NCI-H2227 treated with DMSO at 0.1 percent for 48 hours (cell line): ENCODE measurements around the gene BLNK.

ENCODE experiments used
- DNase-seq: peaks from one replicate; lab custom pipeline; 2025; lab: John Stamatoyannopoulos, UW

BLNK gene

GRCh38 chr10:96261930-96262329, 9.4 kb downstream of the BLNK start:
- DNase-seq: no peak

GRCh38 chr10:96261132-96261531, 10.2 kb downstream of the BLNK start:
- no peak for DNase-seq

- DNase-seq: no peak
Measured at GRCh38 chr10:96260014-96260413, 11.4 kb downstream of the BLNK start.

DNA sequence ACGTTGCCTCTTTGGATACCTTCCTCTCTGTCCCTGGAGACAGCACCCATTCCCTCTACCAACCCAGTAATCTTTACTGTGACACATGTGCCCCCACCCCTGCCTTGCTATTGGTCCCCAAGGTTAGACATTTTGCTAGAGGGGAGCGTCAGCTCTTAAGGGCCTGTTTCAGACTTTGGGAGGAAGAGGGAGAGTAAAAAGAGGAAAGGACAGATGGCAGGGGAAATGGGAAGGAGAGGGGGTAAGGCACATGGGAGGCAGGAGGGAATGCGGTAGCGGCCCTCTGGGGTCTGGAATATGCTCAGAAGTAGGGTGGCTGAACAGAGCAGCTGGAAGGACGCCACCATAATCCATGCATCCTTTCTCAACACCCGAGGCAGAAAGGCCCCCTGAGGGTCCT, 12.2 kb downstream of the BLNK start:
- DNase-seq: no peak

DNA sequence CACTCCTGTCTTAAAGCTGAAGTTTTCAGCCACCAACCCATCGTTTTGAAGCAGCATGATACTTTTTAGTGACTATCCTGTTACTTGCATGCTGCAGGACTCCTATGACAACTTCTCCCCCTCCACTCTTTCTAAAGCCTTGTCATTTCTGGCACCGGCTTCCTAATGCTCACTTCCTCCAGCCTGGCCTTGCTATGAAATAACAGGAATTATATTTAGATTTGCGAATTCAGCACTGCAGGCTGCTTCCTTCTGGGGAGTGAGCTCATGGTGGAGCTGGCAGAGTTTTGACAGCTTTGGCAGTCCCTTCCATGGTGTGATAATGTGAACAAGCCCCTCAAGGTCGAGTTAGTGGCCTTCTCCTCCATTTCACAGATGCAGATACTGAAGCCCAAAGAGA, 13.4 kb downstream of the BLNK start:
- DNase-seq: no peak

GRCh38 chr10:96255549-96256333, 15.6 kb downstream of the BLNK start:
- peak; percentile 26 for DNase-seq

DNA sequence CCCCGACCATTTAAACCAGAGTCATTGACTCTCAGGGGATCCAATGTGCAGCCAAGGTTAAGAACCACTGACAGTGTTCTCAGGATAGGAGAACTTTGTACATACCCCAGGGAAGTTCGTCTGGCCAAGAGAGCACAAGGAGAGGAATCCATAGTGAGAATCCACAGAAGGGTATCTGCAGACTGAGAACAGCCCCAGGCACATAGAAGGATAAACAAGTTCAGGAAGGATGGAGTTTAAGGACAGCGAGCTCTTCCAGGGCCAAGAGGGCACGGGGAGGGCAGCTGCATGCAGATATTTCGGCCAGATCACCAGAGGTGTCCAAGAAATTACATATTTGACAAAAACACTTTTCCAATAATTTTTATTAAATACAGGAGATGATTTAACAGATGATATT, 16.4 kb downstream of the BLNK start:
- DNase-seq: no peak

- DNase-seq: no peak
Measured at GRCh38 chr10:96252730-96253129, 18.6 kb downstream of the BLNK start.

DNA sequence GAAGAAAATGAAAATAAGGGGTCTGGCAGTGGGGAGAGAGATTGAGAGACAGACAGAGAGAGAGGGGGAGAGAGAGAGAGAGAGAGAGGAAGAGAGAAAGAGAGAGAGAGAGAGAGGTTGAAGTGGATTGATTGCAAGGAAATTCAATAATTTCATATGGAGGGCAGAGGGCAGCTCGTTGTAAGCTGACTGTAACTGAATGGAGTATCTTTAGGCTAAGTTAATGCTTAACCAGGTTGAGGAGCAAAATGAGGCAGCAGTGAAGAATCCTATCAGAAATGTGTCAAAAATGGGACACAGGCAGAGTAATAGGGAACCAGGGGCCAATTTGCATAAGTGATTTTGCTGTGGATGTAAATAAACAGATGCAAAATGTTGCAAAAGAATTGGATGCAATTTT, 21.0 kb downstream of the BLNK start:
- DNase-seq: no peak

DNA sequence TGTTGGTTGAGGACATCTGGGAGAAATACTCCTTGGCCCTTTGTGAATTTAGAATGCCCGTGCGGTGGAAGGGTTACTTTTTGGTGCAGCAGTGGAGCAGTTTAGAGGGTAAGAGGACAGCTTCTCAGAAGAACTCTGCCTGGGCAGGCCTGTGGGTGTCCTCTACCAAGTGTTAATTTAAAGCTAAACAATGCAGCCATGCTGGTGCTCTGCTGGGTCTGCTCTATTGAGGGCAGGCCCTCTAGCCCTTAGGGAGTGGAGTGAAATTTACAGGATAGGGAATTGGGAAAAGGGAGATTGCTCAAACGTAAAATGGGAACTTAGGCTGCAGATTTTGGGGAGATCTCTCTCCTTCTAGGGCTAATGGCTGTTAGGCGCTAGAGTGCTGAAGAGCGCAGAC, 22.1 kb downstream of the BLNK start:
- DNase-seq: no peak

GRCh38 chr10:96244354-96244753, 27.0 kb downstream of the BLNK start:
- DNase-seq: no peak

DNA sequence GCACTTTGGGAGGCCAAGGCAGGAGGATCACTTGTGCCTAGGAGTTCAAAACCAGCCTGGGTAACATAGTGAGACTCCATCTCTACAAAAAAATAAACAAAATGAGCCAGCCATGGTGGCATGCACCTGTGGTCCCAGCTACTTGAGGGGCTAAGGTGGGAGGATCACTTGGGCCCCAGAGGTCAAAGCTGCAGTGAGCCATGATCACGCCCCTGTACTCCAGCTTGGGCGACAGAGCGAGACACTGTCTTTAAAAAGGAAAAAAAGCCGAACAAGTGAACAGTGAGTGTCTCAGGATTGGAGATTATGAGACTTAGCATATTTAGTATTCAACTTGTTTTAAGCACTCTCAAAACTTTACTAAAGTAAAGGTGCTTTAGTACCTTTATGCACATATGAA, 28.1 kb downstream of the BLNK start:
- DNase-seq: no peak

DNA sequence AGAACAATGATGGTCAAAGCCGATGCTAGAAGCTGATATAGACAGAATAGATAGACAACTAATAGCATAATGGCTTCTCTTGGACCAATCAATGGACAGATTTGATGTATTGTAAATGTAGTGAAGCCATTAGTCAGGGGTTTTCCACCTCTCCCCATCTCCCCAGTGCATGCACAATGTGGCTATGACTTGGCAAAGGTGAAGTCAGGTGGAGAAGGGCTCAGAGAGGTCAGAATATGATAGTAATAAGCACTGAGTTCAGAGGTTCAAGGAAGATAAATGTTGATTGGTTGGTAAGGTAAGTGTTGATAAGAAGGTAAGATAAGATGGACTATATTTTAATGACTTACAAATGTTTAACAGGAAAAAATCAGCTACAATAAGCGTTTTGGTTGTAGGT, 28.5 kb downstream of the BLNK start:
- DNase-seq: no peak

DNA sequence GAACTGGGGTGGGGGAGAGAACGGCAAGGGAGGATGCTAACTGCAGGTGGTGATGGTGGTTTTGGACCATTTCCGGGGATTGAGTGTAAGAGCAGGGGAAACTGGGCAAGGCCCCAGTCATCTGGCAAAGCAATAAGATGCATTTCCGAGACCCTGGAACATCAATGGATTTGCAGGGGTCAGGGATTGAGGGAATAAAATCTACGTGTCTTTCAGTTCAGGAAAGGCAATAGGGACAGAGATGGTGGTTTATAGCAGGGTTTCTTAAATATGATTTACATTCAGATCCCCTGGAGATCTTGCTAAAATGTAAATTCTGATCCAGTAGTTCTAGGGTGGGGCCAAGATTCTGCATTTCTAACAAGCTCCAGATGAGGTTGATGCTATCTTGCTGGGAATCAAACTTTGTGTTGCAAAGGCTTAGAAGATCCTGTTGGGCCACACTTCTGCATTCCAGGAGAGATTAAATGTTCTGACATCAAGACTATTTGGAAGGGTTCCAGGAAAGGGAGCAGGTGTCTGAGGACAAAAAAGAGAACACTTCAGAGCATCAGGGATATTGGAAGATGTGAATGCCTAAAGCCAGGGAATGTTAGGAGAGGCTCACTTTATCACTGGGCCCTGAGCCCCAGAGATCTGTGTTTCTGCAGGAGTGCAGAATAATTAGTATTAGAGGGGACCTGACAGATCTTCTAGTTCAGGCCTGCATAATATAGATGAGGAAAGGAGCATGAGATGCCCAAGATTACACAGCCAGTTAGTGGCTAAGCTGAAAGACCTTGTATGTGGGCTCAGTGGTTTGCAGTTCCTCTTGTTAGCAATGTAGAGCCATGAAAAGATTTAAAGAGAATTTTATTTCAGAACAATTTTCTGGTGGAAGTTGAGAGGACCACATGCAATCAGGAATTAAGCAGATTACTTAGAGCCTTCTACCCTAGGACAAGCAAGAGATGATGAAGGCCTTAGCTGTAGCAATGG, 32.4 kb downstream of the BLNK start:
- no peak for DNase-seq

DNA sequence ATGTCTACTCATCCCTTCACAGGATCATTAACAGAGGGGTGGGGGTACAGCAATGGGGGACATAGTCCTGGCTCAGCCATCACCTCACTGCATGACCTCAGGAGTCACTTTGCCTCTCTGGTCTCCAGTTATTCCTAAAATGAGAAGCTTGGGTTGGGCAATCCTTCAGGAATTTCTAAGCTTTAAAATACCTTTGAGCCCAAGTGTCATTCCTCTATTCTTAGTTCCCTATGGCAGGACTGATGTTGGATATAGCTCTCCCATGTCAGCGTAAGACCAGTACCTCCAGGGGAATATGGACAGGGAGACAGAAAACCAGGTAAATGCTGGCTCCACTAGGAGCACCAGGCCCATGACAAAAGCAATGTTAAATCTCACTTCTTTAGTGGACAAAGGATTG, 34.5 kb downstream of the BLNK start:
- no peak for DNase-seq

DNA sequence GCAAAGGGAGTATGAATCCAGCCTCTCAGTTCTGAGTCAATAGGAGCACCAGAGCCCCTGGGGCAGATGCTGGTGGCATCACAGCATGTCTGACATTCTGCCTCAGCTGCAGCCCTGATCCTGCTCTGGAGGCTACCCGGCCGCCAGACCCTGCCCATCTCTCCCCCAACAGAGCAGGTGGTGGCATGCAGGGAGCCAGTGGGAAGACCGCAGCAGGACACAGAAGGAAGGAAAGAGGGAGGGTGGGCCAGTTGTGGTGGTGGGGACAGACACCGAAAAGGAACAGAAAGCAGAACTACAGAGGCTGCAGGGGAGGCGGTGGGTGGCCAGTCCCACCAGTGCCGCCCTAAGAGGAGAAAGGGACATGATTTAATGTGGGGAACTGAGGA, 35.3 kb downstream of the BLNK start:
- DNase-seq: no peak

DNA sequence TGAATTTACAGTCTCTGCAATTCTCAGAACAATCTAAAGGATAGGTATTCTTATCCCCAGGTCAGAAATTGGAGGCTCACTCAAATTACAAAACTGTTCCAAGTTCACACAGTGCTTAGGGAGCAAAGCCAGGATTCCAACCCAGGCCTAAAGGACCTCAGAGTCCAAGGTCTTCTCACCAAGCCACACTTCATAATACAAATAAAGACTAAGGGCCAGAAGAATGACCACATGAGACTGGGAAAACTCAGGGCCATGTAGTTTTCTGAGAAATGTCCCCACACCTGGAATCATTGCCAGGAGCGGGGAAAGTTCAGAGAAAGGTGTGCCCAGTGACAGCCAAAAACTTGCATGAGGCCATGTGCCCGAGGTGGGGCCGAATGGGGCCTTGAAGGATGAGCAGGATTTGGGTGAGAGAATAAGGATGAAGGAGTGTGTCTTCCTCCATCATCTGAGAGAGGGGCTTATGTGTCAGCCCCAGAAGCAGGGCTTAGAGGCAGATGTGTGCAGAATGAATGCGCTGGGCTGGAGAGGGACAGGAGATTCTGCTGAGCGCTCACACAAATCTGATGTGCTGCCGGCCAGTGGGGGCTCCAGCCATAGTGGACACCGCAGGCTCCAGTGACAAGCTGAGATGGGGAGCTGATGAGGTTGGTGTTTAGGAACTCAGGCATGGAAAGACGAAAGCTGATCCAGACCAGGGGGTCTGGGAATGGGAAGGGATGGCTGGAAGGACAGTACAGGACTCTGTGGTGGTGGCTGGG, 35.9 kb downstream of the BLNK start:
- no peak for DNase-seq

DNA sequence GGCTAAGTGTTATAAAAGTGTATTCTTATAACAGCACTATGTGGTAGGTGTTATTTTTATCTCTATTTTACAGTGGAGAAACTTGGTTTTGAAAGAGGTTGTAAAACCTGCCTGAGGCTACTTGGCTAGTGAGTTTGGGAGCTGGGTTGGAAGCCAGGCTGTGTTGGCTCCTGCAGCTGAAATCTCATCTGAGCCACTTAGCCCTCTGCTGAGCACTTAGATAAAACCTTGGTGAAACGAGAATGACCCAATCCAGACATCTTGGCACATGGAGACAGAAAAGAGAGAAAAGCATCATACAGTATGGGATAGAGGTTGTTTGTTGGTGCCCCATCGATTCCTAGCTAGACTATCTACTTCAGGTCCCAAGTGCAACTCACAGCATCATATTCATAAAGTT, 37.4 kb downstream of the BLNK start:
- no peak for DNase-seq

DNA sequence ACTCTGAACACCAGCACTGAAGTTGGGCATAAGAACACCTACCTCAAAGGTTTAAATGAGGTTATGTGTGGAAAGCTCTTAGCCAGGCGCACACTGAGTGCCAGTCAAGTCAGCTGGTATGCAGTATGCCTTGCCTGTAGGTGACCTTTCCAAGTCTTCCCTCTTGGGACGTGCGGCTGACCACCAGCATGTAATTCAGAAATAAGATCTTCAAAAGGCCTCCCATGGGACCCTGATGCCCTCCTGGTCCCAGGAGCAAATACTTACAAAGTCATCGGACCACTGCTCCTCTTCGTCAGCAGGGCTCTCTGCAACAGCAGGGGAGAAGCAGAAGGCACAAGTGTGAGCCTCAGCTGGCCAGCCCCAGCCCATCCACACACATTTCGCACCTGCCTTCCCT, 40.8 kb downstream of the BLNK start:
- DNase-seq: no peak

GRCh38 chr10:96229568-96230030, 41.8 kb downstream of the BLNK start:
- peak; percentile 7 for DNase-seq

DNA sequence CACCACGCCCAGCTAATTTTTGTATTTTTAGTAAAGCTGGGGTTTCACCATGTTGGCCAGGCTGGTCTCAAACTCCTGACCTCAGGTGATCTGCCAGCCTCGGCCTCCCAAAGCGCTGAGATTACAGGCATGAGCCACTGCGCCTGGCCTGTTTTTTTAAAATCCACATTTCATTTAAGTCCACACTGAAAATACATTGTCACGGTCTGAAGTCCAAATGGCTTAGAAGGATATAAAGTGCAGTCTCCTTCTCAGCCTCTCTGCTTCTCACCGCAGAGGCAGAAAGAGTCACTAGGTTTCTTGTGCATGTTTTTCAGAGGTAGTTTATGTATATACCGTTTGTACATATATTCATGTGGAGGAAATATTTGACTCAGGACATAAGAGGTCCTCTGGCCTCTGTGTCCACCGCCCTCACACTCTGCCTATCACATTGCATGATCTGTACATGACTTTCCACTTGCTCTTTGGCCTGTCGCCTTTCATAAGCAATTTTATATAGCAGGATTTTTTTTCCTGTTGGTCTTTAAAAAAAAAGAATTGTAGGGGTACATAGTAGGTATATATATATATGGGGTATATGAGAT, 42.9 kb downstream of the BLNK start:
- no peak for DNase-seq

DNA sequence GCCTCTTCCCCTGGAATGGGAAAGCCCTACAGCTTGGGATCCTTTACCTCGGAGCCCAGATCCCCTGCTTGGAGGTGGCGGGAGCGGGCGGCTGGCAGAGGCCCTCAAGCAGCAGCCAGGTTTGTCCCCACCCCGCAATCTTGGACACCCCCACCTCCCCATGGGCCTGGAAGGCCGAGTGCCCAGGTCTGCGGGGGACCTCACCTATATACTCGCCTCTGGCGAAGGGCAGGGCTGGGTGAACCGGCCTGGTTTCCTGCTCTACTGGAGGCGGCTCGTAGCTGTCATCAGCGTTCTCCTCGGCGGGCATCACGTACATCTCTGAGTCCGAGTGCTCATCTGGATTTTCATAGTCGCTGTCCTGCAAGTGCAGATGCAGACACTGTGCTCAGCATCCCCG, 44.2 kb downstream of the BLNK start:
- DNase-seq: no peak
